ENCODE results near the gene ARL15.

DNA sequence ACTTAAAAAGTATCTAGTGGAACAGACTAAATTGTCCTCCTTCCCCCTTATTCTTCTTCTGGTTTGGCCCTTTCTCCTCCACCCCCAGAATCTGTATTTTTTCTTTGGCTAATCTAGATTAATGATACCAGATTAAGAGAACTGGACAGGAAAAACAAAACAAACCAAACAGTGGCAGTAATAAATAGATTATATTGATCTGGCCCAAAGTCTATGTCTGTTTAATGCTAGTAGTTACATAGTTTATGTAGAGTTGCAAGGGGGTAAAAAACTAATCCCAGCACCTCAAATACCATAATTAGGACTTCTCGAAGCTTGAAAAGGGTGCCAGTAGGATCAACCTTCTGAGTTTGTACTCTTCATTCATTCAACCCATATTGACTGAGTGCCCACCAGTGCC is 104.5 kb downstream of the ARL15 start:
- no peak for TF ChIP-seq POLR2A (IDR thresholded peaks at IDR 0.05)
- TF ChIP-seq CTCF (IDR thresholded peaks at IDR 0.05) = no peak

Measured in esophagus squamous epithelium (tissue), 4 donors.